Erythroblast (primary cell): Measurements from ENCODE around the gene OAS1.

Source experiments
- GATA1 ChIP-seq: IDR thresholded peaks from 2 replicates; pipeline ENCODE4 v1.6.1; 2011; ENCODE audit warnings: low read depth, mild to moderate bottlenecking, control low read depth, low read length, moderate library complexity
- POLR2A ChIP-seq: IDR thresholded peaks from 2 replicates; pipeline ENCODE4 v1.6.1; 2011; ENCODE audit warnings: mild to moderate bottlenecking, low read length

GRCh38 chr12:112904571-112904970 lies 2.2 kb upstream of the OAS1 start:
- TF ChIP-seq POLR2A (no peak), GATA1 (no peak)
